ENCODE data around the gene C3orf20.

The C3orf20 gene

GRCh38 chr3:14674841-14675240, at the start of gene C3orf20:
Gene C3orf20, plus strand, starts transcription at chr3:14675141. Its CDS starts 7,573 bp downstream, at chr3:14682714.
- DNase-seq = no peak

GRCh38 chr3:14625443-14625842, 49.5 kb upstream of the C3orf20 start:
- no peak for DNase-seq

- DNase-seq = no peak
Measured at GRCh38 chr3:14627815-14628214, 47.1 kb upstream of the C3orf20 start.

- DNase-seq = no peak
Measured at GRCh38 chr3:14628406-14628805, 46.5 kb upstream of the C3orf20 start.

GRCh38 chr3:14630404-14631100, 44.4 kb upstream of the C3orf20 start:
- DNase-seq = no peak

GRCh38 chr3:14631101-14631497, 43.8 kb upstream of the C3orf20 start:
- no peak for DNase-seq

- no peak for DNase-seq
Measured at GRCh38 chr3:14631687-14632441, 43.1 kb upstream of the C3orf20 start.

- DNase-seq = no peak
Measured at GRCh38 chr3:14632442-14632930, 42.5 kb upstream of the C3orf20 start.

GRCh38 chr3:14633417-14633816, 41.5 kb upstream of the C3orf20 start:
- DNase-seq = no peak

- no peak for DNase-seq
Measured at GRCh38 chr3:14633819-14634424, 41.0 kb upstream of the C3orf20 start.

- DNase-seq = no peak
Measured at GRCh38 chr3:14634763-14635400, 40.1 kb upstream of the C3orf20 start.

GRCh38 chr3:14636496-14637087, 38.3 kb upstream of the C3orf20 start:
- no peak for DNase-seq

- no peak for DNase-seq
Measured at GRCh38 chr3:14640157-14640562, 34.8 kb upstream of the C3orf20 start.

- DNase-seq = no peak
Measured at GRCh38 chr3:14640734-14641133, 34.2 kb upstream of the C3orf20 start.

GRCh38 chr3:14641346-14641745, 33.6 kb upstream of the C3orf20 start:
- DNase-seq = no peak

GRCh38 chr3:14645453-14645852, 29.5 kb upstream of the C3orf20 start:
- no peak for DNase-seq

GRCh38 chr3:14646131-14646573, 28.8 kb upstream of the C3orf20 start:
- DNase-seq = no peak

- no peak for DNase-seq
Measured at GRCh38 chr3:14646589-14647413, 28.1 kb upstream of the C3orf20 start.

- DNase-seq = no peak
Measured at GRCh38 chr3:14647976-14648955, 26.7 kb upstream of the C3orf20 start.

GRCh38 chr3:14649466-14649865, 25.5 kb upstream of the C3orf20 start:
- DNase-seq = no peak

GRCh38 chr3:14650193-14650592, 24.7 kb upstream of the C3orf20 start:
- DNase-seq = no peak

All from NCI-H1694 treated with DMSO at 0.1 percent for 48 hours (cell line).